ENCODE data around the gene ELANE.

- TF ChIP-seq POLR2A (IDR thresholded peaks at IDR 0.05), result no peak
- TF ChIP-seq CTCF (IDR thresholded peaks at IDR 0.05), result no peak
- TF ChIP-seq EP300 (IDR thresholded peaks at IDR 0.05), result no peak
- TF ChIP-seq POLR2AphosphoS5 (IDR thresholded peaks at IDR 0.05), result no peak
These were observed 46.2 kb upstream of the ELANE start for GRCh38 chr19:805600-806550.

Measured in sigmoid colon (tissue), 4 donors.